NCI-H82 treated with DMSO at 0.1 percent for 48 hours (cell line): ENCODE data around the gene PHYHD1.

Experiments
- DNase-seq: peaks from one replicate; lab custom pipeline; 2025; ENCODE audit not compliant: unreplicated experiment; lab: John Stamatoyannopoulos, UW

PHYHD1 gene

DNA sequence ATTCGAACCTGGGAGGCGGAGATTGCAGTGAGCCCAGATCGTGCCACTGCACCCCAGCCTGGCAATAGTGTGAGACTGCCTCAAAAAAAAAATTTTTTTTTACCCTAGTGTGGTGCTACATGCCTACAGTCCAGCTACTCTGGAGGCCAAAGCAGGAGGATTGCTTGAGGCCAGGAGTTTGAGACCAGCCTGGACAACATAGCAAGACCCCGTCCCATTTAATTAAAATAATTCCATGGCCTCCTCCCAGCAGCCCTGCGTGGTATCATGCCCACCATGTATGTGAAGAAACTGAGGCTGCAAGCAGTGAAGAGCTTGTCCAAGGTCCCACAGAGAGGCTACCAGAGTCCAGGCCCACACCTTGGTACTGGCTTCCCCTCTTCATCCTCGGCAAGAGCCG lies 19.4 kb upstream of the PHYHD1 start:
- no peak for DNase-seq

DNA sequence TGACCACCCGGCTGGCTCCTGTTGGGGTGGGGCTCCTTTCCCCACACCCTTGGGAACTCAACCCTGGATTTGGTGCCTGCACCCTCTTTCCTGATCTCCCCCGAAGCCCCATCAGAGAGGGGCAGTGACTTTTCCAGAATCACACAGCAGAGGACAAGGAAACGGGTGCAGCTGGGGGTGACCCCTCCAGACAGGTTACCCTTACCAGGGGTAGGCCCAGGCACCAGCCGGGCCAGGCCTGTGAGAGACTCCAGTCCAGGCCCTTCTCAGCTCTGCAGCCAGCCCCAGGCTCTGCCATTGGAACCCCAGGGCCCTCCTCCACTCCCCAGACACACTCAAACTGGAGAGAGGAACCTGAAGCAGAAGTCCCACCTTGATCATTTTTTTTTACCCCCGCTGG lies 19.0 kb upstream of the PHYHD1 start:
- no peak for DNase-seq

DNA sequence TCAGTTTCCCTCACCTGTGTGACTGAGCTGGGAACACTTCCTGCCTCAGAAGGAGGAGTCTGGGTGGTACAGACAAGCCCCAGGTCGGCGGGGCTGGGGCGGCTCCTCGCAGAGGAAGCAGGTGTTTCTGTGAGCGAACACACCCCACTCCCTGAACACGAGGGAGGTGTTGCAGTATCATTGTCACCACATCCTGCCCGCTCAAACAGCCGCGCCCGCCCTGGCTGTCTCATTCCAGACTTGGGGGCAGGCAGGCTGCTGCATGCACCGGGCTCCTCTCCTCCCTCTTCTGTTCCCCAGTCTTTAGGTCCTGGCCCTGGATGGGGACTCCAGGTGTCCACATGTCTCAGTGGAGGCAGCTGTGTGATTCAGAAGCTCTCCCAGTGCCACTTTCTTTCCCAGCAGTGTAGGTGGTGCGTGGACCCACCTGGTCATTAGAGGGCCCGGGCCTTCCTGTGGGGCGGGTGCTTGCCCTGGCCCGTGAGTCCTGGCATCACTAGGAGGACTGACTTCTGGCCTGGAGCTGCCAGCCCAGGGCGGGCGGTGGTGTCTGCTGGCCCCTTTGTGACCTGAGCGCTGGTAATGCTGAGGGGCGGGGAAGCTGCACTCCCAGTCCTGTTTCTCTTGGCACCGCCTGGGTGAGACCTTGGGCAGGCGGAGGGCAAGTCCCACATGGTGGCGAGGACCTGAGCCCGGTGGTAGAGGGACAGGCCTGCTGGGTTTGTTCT lies 18.3 kb upstream of the PHYHD1 start:
- DNase-seq, result no peak

GRCh38 chr9:128903079-128903461 lies 17.7 kb upstream of the PHYHD1 start:
- DNase-seq, result no peak

DNA sequence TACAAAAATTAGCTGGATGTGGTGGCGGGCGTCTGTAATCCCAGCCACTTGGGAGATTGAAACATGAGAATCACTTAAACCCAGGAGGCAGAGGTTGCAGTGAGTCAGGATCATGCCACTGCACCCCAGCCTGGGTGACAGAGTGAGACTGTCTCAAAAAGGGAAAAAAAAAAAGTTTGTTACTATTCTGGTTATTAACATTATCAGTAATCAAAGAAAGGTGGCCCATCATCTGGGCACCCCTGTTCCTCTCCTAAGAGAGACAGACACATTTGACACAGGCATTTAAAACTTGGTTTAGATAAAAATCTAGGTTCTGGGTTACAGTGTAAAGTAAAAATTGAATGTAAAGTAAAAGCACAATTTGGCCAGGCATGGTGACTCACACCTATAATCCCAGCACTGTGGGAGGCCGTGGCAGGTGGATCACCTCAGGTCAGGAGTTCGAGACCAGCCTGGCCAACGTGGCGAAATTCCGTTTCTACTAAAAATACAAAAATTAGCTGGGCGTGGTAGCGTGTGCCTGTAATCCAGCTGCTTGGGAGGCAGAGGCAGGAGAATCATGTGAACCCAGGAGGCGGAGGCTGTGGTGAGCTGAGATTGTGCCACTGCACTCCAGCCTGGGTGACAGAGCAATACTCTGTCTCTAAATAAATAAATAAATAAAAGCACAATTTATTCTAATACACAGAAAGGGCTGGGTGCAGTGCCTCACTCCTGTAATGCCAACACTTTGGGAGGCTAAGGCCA lies 16.7 kb upstream of the PHYHD1 start:
- no peak for DNase-seq

- no peak for DNase-seq
These were observed 14.8 kb upstream of the PHYHD1 start for GRCh38 chr9:128905964-128906363.

- no peak for DNase-seq
These were observed 14.0 kb upstream of the PHYHD1 start for GRCh38 chr9:128906741-128907140.

DNA sequence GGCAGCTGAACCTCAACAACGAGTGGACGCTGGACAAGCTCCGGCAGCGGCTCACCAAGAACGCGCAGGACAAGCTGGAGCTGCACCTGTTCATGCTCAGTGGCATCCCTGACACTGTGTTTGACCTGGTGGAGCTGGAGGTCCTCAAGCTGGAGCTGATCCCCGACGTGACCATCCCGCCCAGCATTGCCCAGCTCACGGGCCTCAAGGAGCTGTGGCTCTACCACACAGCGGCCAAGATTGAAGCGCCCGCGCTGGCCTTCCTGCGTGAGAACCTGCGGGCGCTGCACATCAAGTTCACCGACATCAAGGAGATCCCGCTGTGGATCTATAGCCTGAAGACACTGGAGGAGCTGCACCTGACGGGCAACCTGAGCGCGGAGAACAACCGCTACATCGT lies 12.4 kb upstream of the PHYHD1 start:
- no peak for DNase-seq

- DNase-seq, result no peak
These were observed 10.9 kb upstream of the PHYHD1 start for GRCh38 chr9:128909859-128910258.

- DNase-seq, result no peak
These were observed 9.9 kb upstream of the PHYHD1 start for GRCh38 chr9:128910906-128911305.

- DNase-seq, result no peak
These were observed 9.2 kb upstream of the PHYHD1 start for GRCh38 chr9:128911529-128912035.

GRCh38 chr9:128912270-128912853 lies 8.4 kb upstream of the PHYHD1 start:
- DNase-seq, result no peak

GRCh38 chr9:128913048-128913900 lies 7.5 kb upstream of the PHYHD1 start:
- no peak for DNase-seq

GRCh38 chr9:128913995-128914772 lies 6.6 kb upstream of the PHYHD1 start:
- DNase-seq, result no peak

DNA sequence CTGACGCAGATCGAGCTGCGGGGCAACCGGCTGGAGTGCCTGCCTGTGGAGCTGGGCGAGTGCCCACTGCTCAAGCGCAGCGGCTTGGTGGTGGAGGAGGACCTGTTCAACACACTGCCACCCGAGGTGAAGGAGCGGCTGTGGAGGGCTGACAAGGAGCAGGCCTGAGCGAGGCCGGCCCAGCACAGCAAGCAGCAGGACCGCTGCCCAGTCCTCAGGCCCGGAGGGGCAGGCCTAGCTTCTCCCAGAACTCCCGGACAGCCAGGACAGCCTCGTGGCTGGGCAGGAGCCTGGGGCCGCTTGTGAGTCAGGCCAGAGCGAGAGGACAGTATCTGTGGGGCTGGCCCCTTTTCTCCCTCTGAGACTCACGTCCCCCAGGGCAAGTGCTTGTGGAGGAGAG lies 4.6 kb upstream of the PHYHD1 start:
- no peak for DNase-seq

- no peak for DNase-seq
These were observed 4.0 kb upstream of the PHYHD1 start for GRCh38 chr9:128916745-128917144.

DNA sequence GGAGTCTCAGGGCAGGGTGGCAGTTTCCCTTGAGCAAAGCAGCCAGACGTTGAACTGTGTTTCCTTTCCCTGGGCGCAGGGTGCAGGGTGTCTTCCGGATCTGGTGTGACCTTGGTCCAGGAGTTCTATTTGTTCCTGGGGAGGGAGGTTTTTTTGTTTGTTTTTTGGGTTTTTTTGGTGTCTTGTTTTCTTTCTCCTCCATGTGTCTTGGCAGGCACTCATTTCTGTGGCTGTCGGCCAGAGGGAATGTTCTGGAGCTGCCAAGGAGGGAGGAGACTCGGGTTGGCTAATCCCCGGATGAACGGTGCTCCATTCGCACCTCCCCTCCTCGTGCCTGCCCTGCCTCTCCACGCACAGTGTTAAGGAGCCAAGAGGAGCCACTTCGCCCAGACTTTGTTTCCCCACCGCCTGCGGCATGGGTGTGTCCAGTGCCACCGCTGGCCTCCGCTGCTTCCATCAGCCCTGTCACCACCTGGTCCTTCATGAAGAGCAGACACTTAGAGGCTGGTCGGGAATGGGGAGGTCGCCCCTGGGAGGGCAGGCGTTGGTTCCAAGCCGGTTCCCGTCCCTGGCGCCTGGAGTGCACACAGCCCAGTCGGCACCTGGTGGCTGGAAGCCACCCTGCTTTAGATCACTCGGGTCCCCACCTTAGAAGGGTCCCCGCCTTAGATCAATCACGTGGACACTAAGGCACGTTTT lies 3.5 kb upstream of the PHYHD1 start:
- DNase-seq, result no peak

DNA sequence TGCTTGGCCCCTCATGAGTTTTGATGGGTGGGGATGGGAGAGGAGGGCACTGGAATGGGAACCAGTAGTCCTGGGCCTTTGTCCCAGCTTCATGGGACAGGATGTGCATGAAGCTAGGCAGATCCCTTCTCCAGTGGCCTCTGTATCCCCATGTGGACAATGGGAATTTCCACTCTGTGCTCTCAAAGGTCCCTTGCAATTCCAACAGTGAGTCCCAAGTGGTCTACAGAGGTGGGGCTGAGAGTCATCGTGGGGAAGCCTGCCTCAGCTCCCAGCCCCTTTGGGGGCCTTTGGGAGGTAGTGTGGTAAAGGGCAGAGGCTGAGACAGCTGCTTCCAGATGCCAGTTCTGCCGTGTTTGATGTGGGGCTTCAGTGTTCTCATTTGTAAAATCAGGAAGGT lies 1.9 kb upstream of the PHYHD1 start:
- DNase-seq, result no peak

DNA sequence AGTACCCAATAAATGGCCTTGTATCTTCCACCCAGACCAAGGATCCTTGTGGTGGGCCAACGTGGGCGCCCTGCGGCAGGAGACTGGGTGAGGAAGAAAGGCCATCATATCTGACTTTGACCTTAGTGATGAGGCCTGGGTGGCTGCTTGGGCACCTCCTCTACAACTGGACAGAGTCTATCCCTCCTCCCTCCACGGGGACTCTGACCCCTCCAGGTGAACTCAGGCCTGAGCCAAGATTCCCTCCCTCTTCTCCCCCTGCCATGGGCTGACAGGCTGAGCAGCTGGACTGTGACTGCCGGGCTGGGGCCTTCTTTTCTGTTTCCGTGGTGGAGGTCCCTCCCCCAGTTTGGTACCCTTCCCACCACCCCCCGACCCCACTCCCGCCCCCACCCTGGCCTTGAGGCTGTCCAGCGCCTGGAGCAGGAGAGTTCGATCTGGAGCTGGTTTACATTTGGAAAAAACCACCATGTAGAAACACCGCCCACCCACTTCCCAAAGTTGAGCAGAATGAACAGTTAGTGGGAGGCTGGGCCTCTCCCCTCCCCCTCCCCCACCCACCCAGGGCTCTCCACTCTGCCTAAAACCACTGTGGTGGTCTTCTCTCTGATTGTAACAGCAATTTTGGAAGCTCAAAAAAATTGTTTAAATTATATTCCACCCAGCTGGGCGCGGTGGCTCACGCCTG lies 1.2 kb upstream of the PHYHD1 start:
- no peak for DNase-seq
